PC-9 (cell line): Measurements from ENCODE around the gene RHBDL1. TPM values are rescaled to one million over a fixed set of nuclear protein-coding genes. Genes with fewer than 3 reads are reported as not detected.
A peak's percentile ranks its signal among the peaks of the same experiment; 100 is the strongest.

Source experiments
- BruUV-seq: library from RNA; stranded (reverse); fragments of 400-500 nt; replicated peaks from 2 replicates; lab custom pipeline; 2021; lab: Mats Ljungman, UMichigan
- CTCF ChIA-PET: fragments of 300-600 bp; sonication (Branson Sonifier 250); formaldehyde crosslinking; loops from one replicate; lab custom pipeline; 2022; ENCODE audit warnings: antibody characterized with exemption; lab: Charles Lee
- POLR2A ChIA-PET: fragments of 300-600 bp; sonication (Branson Sonifier 250); formaldehyde crosslinking; loops from one replicate; lab custom pipeline; 2022; ENCODE audit warnings: antibody characterized with exemption; ENCODE audit not compliant: unreplicated experiment; lab: Charles Lee
- DNase-seq, 2 experiments: peaks; one replicate each; pipeline versions ENCODE4 v3.0.0 to v3.0.0-alpha.2; 2015 to 2022; ENCODE audit warnings: mixed read lengths in 1 of 2
- H2AFZ ChIP-seq: fragments of 200-600 bp; sonication (generic); 2 replicates; pipeline ENCODE4 v1.8.1; 2017; ENCODE audit warnings: antibody characterized with exemption
- H3F3A ChIP-seq: fragments of 200-600 bp; sonication (generic); 2 replicates; pipeline ENCODE4 v1.8.1; 2017; ENCODE audit warnings: antibody characterized with exemption, mild to moderate bottlenecking, low read depth; ENCODE audit not compliant: insufficient read depth
- H3K27ac ChIP-seq: fragments of 200-600 bp; sonication (generic); 2 replicates; pipeline ENCODE4 v1.6.1; 2016; ENCODE audit warnings: mixed run types
- H3K27me3 ChIP-seq: fragments of 200-600 bp; sonication (generic); 2 replicates; pipeline ENCODE4 v1.6.1; 2016; ENCODE audit warnings: low read depth, mixed run types; ENCODE audit not compliant: insufficient read depth
- H3K36me3 ChIP-seq: fragments of 200-600 bp; sonication (generic); 2 replicates; pipeline ENCODE4 v1.6.1; 2016; ENCODE audit warnings: low read depth, mixed run types
- H3K4me1 ChIP-seq: fragments of 200-600 bp; sonication (generic); replicated peaks from 2 replicates; pipeline ENCODE4 v1.6.1; 2016; ENCODE audit warnings: mixed run types; ENCODE audit not compliant: insufficient read depth
- H3K4me2 ChIP-seq: fragments of 200-600 bp; sonication (generic); 2 replicates; pipeline ENCODE4 v1.6.1; 2017; ENCODE audit warnings: mixed run types
- H3K4me3 ChIP-seq: fragments of 200-600 bp; sonication (generic); 2 replicates; pipeline ENCODE4 v1.6.1; 2016; ENCODE audit warnings: mixed run types
- H3K79me2 ChIP-seq: fragments of 200-600 bp; sonication (generic); 2 replicates; pipeline ENCODE4 v1.6.1; 2017; ENCODE audit warnings: low read depth, mixed run types
- H3K9me2 ChIP-seq: fragments of 200-600 bp; sonication (generic); 2 replicates; pipeline ENCODE4 v1.8.1; 2017; ENCODE audit warnings: mild to moderate bottlenecking; ENCODE audit not compliant: insufficient read depth
- H3K9me3 ChIP-seq: fragments of 200-600 bp; sonication (generic); 2 replicates; pipeline ENCODE4 v1.8.1; 2016; ENCODE audit warnings: low read depth; ENCODE audit not compliant: insufficient read depth
- H4K20me1 ChIP-seq: fragments of 200-600 bp; sonication (generic); 2 replicates; pipeline ENCODE4 v1.8.1; 2017; ENCODE audit not compliant: insufficient read depth
- CTCF ChIP-seq: fragments of 200-600 bp; sonication (generic); conservative IDR thresholded peaks from 2 replicates; pipeline ENCODE4 v1.6.1; 2017; ENCODE audit warnings: mixed run types, antibody characterized with exemption, mild to moderate bottlenecking, moderate library complexity
- EZH2 ChIP-seq: fragments of 200-600 bp; sonication (generic); IDR thresholded peaks from 2 replicates; pipeline ENCODE4 v1.8.0; 2017; ENCODE audit warnings: antibody characterized with exemption, low read depth
- intact Hi-C: fragments of 100-400 bp; cut with micrococcal nuclease; formaldehyde crosslinking; loops from one replicate; pipeline ENCODE4 v1.10.0; 2022; ENCODE audit not compliant: unreplicated experiment
- total RNA-seq: library from RNA; stranded (reverse); gene quantifications from 2 replicates; pipeline ENCODE4 v1.2.3, GENCODE V29; 2021

RHBDL1 gene
- total RNA-seq, 1 experiment from 2014 or later: 18.1 TPM

DNA sequence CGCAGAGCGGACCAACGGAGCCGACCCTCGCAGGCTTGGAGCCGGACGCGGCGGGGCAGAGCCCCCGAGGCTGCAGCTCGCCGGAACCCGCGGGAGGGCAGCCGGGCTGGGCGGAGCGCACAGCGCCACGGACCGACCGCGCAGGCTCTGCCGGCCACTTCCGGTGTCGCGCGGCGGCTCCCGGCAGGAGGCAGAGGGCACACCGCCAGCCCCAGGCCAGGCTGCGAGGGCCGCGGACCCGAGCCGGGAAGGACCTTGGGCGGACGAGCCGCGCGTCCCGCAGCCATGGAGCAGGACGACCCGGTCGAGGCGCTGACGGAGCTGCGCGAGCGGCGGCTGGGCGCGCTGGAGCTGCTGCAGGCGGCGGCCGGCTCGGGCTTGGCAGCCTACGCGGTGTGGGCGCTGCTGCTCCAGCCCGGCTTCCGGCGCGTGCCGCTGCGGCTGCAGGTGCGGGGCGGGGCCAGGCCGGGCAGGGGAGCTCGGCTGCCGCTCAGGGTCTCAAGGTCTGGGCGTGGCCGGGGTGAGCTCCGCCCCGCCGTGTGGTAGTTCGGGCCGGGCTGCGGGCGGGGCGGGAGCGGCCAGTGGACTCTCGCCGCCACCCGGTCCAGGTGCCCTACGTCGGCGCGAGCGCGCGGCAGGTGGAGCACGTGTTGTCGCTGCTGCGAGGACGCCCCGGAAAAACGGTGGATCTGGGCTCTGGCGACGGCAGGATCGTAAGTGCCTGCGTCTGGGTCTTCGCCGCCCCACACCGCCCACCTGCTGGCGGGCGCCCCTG, 45.7 kb downstream of the RHBDL1 start, which contains the start of gene ANTKMT:
Gene ANTKMT (plus strand): TSS at position 157 of the 775 bp plus-strand sequence. CDS start 129 bp downstream, at position 286.
- no peaks in the 10 kb centered on the region for H3K9me2 ChIP-seq
- H3K4me2 ChIP-seq: peak within 1 kb of the TSS; percentile 94
- H4K20me1 ChIP-seq: peaks cover 13% of the 10 kb centered on the region; the same call in 1 of the 2 replicates
- ChIA-PET CTCF (interaction anchor here (0.5 to 0.6 kb wide), 3 partner anchors 49 to 332 kb away, joined by 3 to 7 read pairs (median 7); no protein-coding TSS in a partner anchor), POLR2A (interaction anchor here (0.6 to 1.0 kb wide), 5 partner anchors 39 to 67 kb away, joined by 3 to 9 read pairs (median 4); partner anchors contain the start of genes CHTF18, MSLN and RPUSD1)
- no TSS peak for BruUV-seq
- no peak for TF ChIP-seq EZH2
- TF ChIP-seq CTCF: no peak; the same call in 1 of the 2 replicates
- peak within 1 kb of the TSS; percentile 55 for H3K27ac ChIP-seq
- no peaks in the 10 kb centered on the region for H3K9me3 ChIP-seq
- intact Hi-C loops: loop anchor here (2.0 kb wide), 1 partner anchor 64 kb away; no protein-coding TSS in a partner anchor
- H3K27me3 ChIP-seq: no peaks in the 10 kb centered on the region
- H3F3A ChIP-seq: peaks cover 40% of the 10 kb centered on the region
- H3K36me3 ChIP-seq: no peaks in the 10 kb centered on the region
- peak within 1 kb of the TSS; percentile 98 for H3K4me3 ChIP-seq
- H3K4me1 ChIP-seq: peaks cover 31% of the 10 kb centered on the region
- peaks cover 8% of the 10 kb centered on the region for H3K79me2 ChIP-seq
- peak within 1 kb of the TSS; percentile 75 for H2AFZ ChIP-seq
- peak; percentile 73 to 95 for DNase-seq

DNA sequence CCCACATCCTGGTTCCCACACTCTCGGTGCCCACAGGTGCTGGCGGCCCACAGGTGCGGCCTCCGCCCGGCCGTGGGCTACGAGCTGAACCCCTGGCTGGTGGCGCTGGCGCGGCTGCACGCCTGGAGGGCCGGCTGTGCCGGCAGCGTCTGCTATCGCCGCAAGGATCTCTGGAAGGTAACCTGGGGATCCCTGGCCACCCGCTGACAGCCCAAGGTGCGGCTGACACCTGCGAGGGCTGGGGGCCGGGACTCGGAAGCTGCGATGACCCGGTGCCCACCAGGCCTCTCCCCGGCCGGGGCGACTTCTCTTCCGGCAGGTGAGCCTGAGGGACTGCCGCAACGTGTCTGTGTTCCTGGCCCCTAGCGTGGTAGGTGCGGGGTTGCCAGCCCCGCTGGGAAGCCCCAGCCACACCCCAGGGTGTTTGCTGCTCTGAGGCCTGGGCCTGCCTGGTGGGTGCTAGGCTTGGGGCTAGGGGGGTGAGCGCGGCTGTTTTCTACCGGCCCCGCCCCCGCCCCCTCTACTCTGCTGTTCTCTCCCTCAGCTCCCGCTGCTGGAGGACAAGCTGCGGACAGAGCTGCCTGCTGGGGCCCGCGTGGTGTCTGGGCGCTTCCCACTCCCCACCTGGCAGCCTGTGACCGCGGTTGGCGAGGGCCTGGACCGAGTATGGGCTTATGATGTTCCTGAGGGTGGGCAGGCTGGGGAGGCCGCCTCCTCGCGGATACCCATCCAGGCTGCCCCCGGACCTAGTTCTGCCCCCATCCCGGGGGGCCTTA, 46.5 kb downstream of the RHBDL1 start:
- Histone ChIP-seq H3K9me2 (no peaks in the 10 kb centered on the region), H4K20me1 (peaks cover 10% of the 10 kb centered on the region; the same call in 1 of the 2 replicates), H3K4me1 (peaks cover 25% of the 10 kb centered on the region), H3K4me3 (peak overlapping the region; percentile 98; the same call in 1 of the 2 replicates), H3K9me3 (no peaks in the 10 kb centered on the region), H3K79me2 (peaks cover 4% of the 10 kb centered on the region; the same call in 1 of the 2 replicates), H3F3A (peaks cover 42% of the 10 kb centered on the region), H3K27ac (no peak overlapping the region), H3K36me3 (no peaks in the 10 kb centered on the region), H3K27me3 (no peaks in the 10 kb centered on the region), H3K4me2 (peak overlapping the region; percentile 94), H2AFZ (no peak overlapping the region)
- no peak for DNase-seq
- BruUV-seq: no TSS peak
- CTCF ChIA-PET: interaction anchor here (0.5 to 0.6 kb wide), 2 partner anchors 235 to 332 kb away, joined by 3 to 7 read pairs; no protein-coding TSS in a partner anchor
- POLR2A ChIA-PET: interaction anchor here (0.6 to 1.0 kb wide), 4 partner anchors 39 to 66 kb away, joined by 3 to 6 read pairs (median 3); partner anchors contain the start of genes CHTF18 and RPUSD1
- intact Hi-C loops: loop anchor here (2.0 kb wide), 1 partner anchor 63 kb away; no protein-coding TSS in a partner anchor
- TF ChIP-seq EZH2 (no peak), CTCF (no peak)
